K562 (cell line): Measurements from ENCODE around the gene BPIFB6.

ENCODE experiments used
- CREB3 ChIP-seq: fragments of 450-650 bp; conservative IDR thresholded peaks from 2 replicates; pipeline ENCODE4 v1.6.1; 2016; ENCODE audit warnings: missing genetic modification characterization, low read depth, mild to moderate bottlenecking, missing compliant biosample characterization, moderate library complexity
- CREB5 ChIP-seq: fragments of 250-450 bp; sonication (Bioruptor Pico); IDR thresholded peaks from 2 replicates; pipeline ENCODE4 v1.5.0; 2020; ENCODE audit warnings: mild to moderate bottlenecking
- PCBP2 ChIP-seq: fragments of 200-400 bp; formaldehyde crosslinking; IDR thresholded peaks from 2 replicates; pipeline ENCODE4 v1.6.1; 2018; ENCODE audit warnings: low read length, low read depth, mild to moderate bottlenecking, moderate library complexity; ENCODE audit not compliant: poor library complexity, severe bottlenecking
- ZNF398 ChIP-seq: fragments of 250-450 bp; sonication (Bioruptor Pico); IDR thresholded peaks from 2 replicates; pipeline ENCODE4 v1.8.0; 2021; ENCODE audit warnings: moderate library complexity, mild to moderate bottlenecking, inconsistent platforms
- TF ChIP-seq, protein P1 (sequence below): sonication (generic); formaldehyde crosslinking; IDR thresholded peaks from 2 replicates; pipeline ENCODE4 v1.8.0; 2022; ENCODE audit warnings: mild to moderate bottlenecking, missing genetic modification reagents

DNA sequence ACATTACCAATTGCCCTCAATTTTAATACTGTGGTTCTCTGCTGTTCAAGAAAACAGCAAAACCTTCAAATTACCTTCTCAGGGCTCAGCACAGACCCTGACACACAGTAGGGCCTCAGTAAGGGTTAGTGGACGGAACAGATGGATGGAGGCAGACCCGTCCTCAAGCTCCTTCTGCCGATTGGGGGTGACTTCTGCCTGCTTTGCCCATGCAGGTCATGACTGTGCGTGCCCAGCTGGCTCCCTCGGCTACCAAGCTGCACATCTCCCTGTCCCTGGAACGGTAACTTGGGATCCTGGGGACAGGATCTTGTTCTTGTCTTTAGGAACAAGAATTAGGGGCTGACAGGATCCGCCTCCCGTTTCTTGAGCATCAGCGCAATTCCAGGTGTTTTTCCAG lies 38.2 kb downstream of the BPIFB6 start:
- TF ChIP-seq CREB3 (tag) (no peak), ZNF398 (CRISPR knock-in tag) (no peak), PCBP2 (no peak), CREB5 (no peak)
- TF ChIP-seq, protein P1, sequence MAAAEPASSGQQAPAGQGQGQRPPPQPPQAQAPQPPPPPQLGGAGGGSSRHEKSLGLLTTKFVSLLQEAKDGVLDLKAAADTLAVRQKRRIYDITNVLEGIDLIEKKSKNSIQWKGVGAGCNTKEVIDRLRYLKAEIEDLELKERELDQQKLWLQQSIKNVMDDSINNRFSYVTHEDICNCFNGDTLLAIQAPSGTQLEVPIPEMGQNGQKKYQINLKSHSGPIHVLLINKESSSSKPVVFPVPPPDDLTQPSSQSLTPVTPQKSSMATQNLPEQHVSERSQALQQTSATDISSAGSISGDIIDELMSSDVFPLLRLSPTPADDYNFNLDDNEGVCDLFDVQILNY, result no peak
